LNCAP (cell line): ENCODE results near the gene CLC.

Experiments used
- TF ChIP-seq, protein P1 (sequence below): fragments of 450-650 bp; IDR thresholded peaks from 2 replicates; pipeline ENCODE4 v1.5.1; 2017; ENCODE audit warnings: mild to moderate bottlenecking

Gene CLC

DNA sequence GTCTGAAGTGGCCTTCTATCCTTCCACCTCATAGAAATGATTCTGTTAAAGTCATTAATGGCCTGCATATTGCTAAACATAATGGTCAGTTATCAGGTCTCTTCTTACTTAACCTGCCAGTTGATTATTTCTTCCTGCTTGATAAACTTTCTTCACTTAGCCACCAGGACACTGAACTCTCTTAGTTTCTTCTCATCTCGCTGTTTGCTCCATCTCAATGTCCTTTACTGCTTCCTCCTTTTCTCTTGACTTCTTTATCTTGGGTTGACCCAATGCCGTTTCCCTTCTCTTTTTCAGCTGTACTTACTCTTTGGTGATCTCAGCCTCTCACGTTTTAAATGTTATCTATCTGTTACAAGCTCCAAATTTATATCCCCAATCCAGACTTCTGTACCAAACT lies 17.1 kb upstream of the CLC start:
- TF ChIP-seq, protein P1, sequence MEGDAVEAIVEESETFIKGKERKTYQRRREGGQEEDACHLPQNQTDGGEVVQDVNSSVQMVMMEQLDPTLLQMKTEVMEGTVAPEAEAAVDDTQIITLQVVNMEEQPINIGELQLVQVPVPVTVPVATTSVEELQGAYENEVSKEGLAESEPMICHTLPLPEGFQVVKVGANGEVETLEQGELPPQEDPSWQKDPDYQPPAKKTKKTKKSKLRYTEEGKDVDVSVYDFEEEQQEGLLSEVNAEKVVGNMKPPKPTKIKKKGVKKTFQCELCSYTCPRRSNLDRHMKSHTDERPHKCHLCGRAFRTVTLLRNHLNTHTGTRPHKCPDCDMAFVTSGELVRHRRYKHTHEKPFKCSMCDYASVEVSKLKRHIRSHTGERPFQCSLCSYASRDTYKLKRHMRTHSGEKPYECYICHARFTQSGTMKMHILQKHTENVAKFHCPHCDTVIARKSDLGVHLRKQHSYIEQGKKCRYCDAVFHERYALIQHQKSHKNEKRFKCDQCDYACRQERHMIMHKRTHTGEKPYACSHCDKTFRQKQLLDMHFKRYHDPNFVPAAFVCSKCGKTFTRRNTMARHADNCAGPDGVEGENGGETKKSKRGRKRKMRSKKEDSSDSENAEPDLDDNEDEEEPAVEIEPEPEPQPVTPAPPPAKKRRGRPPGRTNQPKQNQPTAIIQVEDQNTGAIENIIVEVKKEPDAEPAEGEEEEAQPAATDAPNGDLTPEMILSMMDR, result no peak

DNA sequence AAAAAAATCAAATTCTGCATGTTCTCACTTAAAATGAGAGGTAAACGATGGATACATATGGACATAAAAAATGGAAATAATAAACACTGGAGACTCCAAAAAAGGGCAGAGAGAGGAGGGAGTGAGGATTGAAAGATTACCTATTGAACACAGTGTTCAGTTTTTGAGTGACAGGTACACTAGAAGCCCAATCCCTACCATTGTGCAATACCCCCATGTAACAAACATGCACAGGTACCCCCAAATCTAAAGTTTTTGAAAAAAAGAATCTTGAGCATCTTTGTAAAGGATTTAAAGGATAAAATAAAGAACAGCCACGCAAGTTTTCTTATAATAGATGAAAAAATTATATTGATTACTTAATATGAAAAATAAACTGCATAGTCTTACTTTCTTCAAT lies 16.7 kb upstream of the CLC start:
- TF ChIP-seq, protein P1, result no peak

DNA sequence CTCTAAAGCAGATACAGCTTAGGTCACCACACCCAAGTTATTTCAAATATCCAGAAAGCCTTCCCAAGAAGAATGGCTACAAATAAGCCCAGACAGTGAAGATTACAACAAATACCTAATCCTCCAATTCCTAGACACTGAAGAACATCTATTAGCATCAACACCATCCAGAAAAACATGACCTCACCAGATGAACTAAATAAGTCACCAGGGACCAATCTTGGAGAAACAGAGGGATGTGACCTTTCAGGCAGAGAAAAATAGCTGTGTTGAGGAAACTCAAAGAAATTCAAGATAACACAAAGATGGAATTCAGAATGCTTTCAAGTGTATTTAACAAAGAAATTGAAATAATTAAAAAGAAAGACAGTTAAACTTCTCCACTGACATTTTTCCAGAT lies 15.0 kb upstream of the CLC start:
- TF ChIP-seq, protein P1, result no peak

DNA sequence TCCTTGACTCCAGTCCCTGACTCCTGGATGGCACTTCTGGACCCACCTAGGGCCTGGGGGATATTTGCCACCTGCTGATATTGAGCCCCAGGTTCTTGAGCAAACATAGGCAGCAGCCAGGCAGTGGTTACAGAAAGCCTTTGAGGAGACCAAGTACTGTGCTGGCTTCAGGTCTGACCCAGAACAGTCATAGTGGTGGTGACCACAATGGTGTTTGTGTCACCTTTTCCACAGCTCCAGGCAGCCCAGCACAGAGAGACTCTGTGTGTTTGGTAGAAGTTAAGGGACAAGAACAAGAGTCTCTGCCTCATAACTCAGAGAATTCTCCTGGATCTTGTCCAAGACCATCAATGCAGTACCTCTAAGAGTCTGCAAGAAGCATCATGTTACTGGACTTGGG lies 14.6 kb upstream of the CLC start:
- TF ChIP-seq, protein P1, result no peak

DNA sequence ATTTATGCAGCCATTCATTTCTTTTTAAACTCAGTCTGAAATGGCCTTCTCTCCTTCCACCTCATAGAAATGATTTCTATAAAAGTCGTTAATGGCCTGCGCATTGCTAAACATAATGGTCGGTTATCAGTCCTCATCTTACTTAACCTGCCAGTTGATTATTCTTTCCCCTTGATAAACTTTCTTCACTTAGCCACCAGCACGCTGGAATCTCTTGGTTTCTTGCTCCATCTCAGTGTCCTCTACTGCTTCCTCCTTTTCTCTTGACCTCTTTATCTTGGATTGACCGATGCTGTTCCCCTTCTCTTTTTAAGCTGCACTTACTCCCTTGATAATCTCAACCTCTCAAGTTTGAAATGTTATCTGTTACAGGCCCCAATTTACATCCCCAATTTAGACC lies 12.2 kb upstream of the CLC start:
- TF ChIP-seq, protein P1, result no peak

DNA sequence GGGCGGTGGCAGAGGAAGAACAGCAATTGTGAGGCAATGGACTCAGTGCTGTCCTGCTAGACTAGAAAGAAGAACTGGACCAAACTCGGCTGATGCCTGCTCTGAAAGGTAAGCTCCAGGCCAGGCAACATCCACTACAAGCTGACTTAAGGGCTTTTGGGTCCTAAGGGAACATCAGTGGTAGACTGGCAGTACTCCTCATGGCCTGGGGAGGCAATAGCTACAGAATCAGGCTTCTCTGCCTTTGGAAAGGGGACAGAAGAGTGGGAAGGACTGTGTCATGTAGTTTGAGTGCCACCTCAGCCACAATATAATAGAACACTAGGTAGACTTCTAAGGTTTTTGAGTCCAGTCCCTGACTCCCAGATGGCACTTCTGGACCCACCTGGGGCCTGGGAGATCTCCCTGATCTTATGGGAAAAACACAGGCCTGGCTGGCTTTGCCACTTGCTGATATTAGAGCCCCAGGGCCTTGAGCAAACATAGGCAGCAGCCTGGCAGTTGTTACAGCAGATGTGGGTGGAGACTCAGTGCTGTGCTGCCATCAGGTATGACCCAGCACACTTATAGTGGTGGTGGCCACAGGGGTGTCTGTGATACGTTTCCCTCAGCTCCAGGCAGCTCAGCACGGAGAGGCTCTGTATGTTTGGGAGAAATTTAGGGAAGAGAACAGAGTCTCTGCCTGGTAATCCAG lies 9.2 kb upstream of the CLC start:
- TF ChIP-seq, protein P1, result no peak

DNA sequence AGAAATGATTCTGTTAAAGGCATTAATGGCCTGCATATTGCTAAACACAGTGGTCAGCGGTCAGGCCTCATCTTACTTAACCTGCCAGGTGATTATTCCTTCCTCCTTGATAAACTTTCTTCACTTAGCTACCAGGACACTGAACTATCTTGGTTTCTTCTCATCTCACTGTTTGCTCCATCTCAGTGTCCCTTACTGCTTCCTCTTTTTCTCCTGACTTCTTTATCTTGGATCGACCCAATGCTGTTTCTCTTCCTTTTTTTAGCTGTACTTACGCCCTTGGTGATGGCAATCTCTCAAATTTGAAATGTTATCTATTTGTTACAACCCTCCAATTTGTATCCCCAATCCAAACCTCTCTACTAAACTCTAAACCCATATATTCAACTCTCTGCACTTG lies 7.8 kb upstream of the CLC start:
- TF ChIP-seq, protein P1, result no peak

DNA sequence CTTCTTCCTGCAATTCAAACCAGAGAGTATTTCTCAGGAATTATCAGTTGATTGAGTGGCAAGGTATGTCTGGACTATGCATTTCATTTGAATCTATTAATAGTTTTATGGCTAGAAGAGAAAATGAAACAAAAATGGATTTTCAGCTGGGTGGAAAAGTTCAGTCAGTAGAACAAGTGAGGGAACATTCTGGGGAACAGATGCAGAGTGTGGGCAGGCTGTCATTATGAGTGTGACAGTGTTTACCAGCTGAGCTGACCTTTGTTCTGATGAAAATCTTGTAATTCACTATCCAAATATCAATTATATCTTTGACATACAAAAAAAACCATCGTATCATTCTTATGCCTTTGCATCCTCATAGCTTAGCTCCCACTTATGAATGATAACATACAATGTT lies 2.6 kb upstream of the CLC start:
- TF ChIP-seq, protein P1, result no peak
